Measurements from ENCODE around the gene MAGI1.
"Not testable (repeated sequence)": the region's sequence is repeated elsewhere in the genome, so short reads cannot be mapped to it uniquely, and the experiment has no call there.

The MAGI1 gene

GRCh38 chr3:65867463-65868210, 171.1 kb downstream of the MAGI1 start:
- DNase-seq: no peak

DNA sequence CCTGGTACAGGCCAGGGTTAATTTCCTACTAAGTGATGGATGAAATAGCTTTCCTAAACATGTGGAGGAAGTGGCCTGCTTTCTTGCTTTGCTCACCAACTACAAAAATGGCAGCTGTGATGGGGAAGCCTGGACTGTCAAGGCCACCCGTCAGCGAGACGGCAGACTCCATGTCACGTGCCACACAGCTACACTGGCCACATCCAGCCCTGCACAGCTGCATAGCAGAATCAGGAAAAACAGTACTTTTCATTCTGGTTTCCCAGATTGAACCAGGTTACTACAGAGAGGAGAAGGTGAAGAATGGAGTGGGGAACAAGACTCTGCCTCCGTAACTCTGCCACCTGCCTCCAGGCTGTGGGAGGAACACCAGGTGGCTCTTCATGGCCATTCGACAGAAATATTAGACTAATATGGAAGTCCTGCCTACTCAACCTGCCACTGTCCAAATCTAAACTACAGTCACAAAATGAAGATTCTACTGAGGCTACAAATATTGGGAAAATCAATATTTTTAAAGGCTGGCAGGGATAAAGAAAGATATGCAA, 174.3 kb downstream of the MAGI1 start:
- no peak for DNase-seq

- no peak for DNase-seq
Measured at GRCh38 chr3:65861718-65862117, 177.0 kb downstream of the MAGI1 start.

GRCh38 chr3:65859612-65860011, 179.1 kb downstream of the MAGI1 start:
- not testable (repeated sequence) for DNase-seq

- DNase-seq: no peak
Measured at GRCh38 chr3:65858749-65859148, 180.0 kb downstream of the MAGI1 start.

GRCh38 chr3:65857327-65857726, 181.4 kb downstream of the MAGI1 start:
- DNase-seq: no peak

- DNase-seq: no peak
Measured at GRCh38 chr3:65856907-65857306, 181.8 kb downstream of the MAGI1 start.

GRCh38 chr3:65855370-65856100, 183.2 kb downstream of the MAGI1 start:
- DNase-seq: no peak

GRCh38 chr3:65854606-65855304, 184.0 kb downstream of the MAGI1 start:
- no peak for DNase-seq

DNA sequence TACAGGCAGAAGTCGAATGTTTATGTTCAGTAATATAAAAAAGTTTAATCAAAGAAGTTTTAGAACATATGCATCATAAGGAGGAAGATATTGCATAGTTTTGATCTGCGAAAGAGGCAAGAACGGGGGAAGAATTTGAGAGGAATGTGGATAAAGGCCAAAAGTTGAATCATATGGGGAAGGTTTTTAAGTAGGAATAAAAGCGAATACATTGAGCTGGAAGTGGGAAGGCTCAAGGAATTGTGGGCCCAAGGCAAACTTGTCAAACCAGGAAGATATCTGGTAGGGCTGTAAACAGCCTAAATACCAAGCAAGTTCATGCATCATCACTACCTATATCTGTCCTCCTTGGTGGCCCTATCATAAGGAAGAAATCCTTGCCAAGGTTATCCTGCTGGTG, 186.9 kb downstream of the MAGI1 start:
- DNase-seq: no peak

DNA sequence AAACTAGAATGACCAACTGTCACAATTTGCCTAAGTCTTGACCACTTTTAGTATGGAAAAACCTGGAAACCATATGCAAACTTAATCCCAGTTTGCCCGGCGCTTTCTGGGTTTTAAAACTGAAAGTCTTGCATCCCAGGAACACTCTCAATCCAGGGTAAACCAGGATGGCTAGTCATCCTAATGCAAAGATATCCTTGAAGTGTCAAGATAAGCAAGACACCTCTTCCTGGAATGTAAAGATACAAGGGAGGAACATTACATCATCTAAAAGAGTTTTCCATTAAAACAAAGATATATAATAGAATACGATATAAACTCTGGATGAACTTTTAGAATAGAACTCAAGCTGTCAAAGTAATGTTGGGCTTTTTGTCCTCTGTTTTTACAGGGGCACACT, 188.5 kb downstream of the MAGI1 start:
- no peak for DNase-seq

DNA sequence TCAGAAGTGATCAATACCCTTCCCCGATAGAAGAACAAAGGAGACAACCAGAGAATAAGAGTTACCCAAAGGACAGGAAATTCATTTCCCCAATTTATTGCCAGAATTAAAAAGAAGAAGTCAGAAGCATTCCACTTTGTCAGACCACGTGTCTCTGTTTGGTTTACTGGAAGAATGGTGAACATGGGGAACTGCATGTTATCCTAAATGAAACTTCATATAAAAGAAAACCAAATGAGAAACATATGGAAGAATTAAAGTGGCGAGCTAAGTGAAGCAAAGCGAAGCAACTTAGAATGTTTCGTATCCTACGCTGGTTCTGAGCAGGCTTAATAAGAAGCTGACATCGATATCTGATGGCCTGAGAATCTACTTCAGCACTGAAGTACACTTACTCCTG, 190.7 kb downstream of the MAGI1 start:
- DNase-seq: no peak

DNA sequence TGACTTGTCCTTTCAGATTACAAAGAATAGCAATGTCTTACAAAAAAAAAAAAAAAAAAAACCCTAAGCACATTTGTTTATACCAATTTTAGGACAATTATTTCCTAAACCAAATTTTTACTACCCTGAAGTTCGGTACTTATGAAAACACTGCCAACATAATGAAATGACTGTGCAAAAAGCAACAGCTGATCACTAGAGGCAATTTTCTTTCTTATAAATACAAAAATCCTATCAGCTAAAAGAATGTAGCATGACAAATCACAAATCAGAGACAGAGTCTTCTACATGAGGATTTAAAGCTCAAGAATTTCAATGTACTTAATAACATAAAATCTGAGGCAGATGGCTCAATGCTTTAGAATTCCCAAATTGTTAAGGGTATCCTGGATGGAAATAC, 191.8 kb downstream of the MAGI1 start:
- no peak for DNase-seq

DNA sequence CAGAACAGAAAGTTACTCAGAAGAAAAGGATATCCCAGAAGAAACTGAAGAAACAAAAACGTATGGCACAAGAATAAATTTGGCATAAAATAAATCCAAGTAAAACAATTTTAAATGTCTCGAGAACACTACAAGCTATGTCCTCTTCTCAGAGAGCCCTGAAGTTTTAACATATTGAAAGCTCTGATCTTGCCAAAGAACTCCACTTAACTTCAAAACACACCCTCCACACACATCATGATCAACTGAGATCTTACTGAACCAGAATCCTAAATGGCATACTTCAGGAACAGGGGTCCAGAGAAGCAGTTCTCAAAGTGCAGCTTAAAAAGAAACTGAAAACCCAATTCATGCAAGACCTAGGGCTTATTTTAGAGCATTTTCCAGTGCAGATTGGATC, 194.3 kb downstream of the MAGI1 start:
- DNase-seq: no peak

- DNase-seq: no peak
Measured at GRCh38 chr3:65843732-65844131, 195.0 kb downstream of the MAGI1 start.

DNA sequence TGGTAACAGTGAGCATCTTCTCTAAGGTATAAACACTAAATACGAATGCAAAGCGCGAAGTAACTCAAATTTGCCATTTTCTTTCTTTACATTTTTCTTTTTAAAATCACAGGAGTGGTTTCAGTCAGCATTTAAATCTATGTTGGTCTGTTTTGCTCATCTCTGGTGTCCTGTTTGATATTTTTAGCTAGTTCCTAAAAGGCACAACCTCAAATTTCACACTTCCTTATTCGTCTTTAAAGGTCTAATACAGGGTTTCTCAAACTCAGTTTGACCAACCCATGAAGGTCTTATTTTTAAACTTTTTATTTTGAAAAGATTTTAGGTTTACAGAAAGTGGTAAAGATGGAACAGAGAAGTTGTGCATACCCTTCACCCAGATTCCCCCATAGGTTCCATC, 201.1 kb downstream of the MAGI1 start:
- DNase-seq: no peak

GRCh38 chr3:65836047-65836446, 202.7 kb downstream of the MAGI1 start:
- no peak for DNase-seq

DNA sequence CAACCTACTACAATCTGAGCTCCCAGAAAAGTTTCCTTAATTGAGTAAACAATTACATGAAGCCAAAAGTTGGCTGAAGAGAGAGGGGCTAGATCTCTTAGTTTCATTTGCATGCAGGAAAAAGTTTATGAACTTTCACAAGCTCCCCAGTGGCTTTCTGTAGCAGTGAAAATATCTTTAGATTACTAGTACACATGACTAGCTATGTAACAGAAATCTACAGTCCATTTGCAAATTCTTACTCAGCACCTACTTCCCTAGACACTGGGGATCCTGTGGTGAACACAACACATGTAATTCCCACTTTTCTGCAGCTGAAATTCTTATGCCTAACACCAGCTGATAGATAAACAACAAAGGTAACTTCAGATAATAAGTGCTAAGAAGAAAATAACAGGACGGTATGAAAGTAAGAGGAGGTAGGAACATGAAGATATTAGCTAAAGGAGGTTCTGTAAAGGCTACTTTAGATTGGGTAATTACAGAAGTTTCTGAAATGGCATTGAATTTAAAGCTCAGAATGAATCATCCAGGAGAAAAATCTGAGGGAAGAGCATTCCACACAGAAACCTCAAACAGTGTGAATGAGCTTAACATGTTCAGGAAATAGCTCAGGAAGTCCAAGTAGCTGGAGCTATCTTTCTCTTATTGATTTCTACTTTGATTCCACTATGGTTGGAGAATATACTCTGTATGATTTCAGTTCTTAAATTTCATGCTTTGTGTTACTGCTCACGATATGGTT, 204.8 kb downstream of the MAGI1 start:
- DNase-seq: no peak

- no peak for DNase-seq
Measured at GRCh38 chr3:65831733-65832425, 206.8 kb downstream of the MAGI1 start.

- DNase-seq: no peak
Measured at GRCh38 chr3:65830948-65831732, 207.6 kb downstream of the MAGI1 start.

GRCh38 chr3:65829228-65829627, 209.5 kb downstream of the MAGI1 start:
- no peak for DNase-seq

All from stimulated activated CD4-positive, alpha-beta T cell treated with anti-CD3 and anti-CD28 coated beads, Interleukin-2, amount 100 ng/mL, for 24 hours (primary cell).